SU-DHL-6 (cell line): ENCODE results near the gene CMSS1.

Experiments used
- CTCF ChIP-seq: fragments of 200-600 bp; sonication (generic); IDR thresholded peaks from one replicate; pipeline ENCODE4 v1.5.1; 2017; ENCODE audit warnings: antibody characterized with exemption, mild to moderate bottlenecking, low read length, moderate library complexity; ENCODE audit not compliant: insufficient read depth, poor library complexity, severe bottlenecking
- EZH2phosphoT487 ChIP-seq: fragments of 200-600 bp; sonication (generic), shearing (Covaris generic); conservative IDR thresholded peaks from 2 replicates; pipeline ENCODE4 v1.6.1; 2018; ENCODE audit warnings: mild to moderate bottlenecking, antibody characterized with exemption, low read length, moderate library complexity, mixed read lengths

- TF ChIP-seq CTCF: no peak
- no peak for TF ChIP-seq EZH2phosphoT487
These were observed 66.8 kb downstream of the CMSS1 start for GRCh38 chr3:99884484-99884883.
